Measurements from ENCODE around the gene TRAK1.

DNA sequence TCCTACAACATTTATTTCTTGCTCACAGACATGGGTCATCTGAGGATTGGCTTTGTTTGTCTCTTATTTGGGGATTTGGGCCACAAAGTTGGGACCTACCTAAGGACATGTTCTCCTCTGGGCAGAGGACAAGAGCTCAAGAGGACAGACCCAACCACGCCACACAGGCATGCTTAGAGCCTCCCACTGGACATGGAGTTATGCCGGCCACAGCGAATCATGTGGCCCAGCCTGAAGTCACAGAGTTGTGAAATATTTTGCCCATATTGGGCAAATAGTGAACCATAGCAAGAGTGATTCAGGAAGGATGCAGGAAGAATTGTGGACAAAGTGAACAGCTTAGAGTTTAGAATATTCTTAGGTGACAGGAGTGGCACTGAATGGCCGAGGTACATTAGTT is 9.9 kb downstream of the TRAK1 start:
- no peak for TF ChIP-seq POLR2A (IDR thresholded peaks at IDR 0.05; ENCODE audit: low read length)
- no peak for TF ChIP-seq GATA1 (IDR thresholded peaks at IDR 0.05; ENCODE audit: low read depth, low read length)
